Left cardiac atrium (tissue), 2 donors: ENCODE measurements around the gene ELOVL3. TPM values are rescaled to one million over a fixed set of nuclear protein-coding genes. Genes with fewer than 3 reads are reported as not detected.

Experiments
- total RNA-seq, 2 donors: library from RNA; stranded (reverse); fragmentation: NEBNext Ultra II Directional; extraction: Animal tissue kit (Norgen Biotek cat#: 25700); gene quantifications; one replicate each; pipeline ENCODE4 v1.2.1, GENCODE V29; 2021
- donor health status: DM: no; HTN: yes; CAD: no; lungs with severe emphysema.
- donor health status: DM: yes; HTN: yes; CAD: no.

ELOVL3 gene
- total RNA-seq, 2 donors from 2014 or later, result 1.3 TPM; not detected in 1

Other genes starting within 250 kb of the ELOVL3 start
- gene ARMH3, start 170.1 kb upstream of the ELOVL3 start, total RNA-seq, result 10 to 100 TPM; 28.8 to 33.7 TPM
- 10 to 100 TPM; 10.1 to 12.1 TPM for gene HPS6, start 160.9 kb upstream of the ELOVL3 start, total RNA-seq
- gene LDB1, start 105.9 kb upstream of the ELOVL3 start, total RNA-seq, result 10 to 100 TPM; 44.3 to 48.6 TPM
- 10 to 100 TPM; 11.2 to 29.5 TPM for gene PPRC1, start 93.3 kb upstream of the ELOVL3 start, total RNA-seq
- gene NOLC1, start 73.9 kb upstream of the ELOVL3 start, total RNA-seq, result 10 to 100 TPM; 26.3 to 37.6 TPM
- not detected for gene PITX3, start 15.2 kb downstream of the ELOVL3 start, total RNA-seq
- 10 to 100 TPM; 27.6 to 32.4 TPM for gene GBF1, start 19.2 kb downstream of the ELOVL3 start, total RNA-seq
- 10 to 100 TPM; 16.1 to 24.9 TPM for gene NFKB2, start 169.4 kb downstream of the ELOVL3 start, total RNA-seq
- gene PSD, start 192.5 kb downstream of the ELOVL3 start, total RNA-seq, result 1 to 10 TPM; 2.3 to 3.4 TPM
- gene FBXL15, start 194.5 kb downstream of the ELOVL3 start, total RNA-seq, result 10 to 100 TPM; 13.1 to 14.0 TPM
- gene CUEDC2, start 206.3 kb downstream of the ELOVL3 start, total RNA-seq, result 10 to 100 TPM; 61.8 to 66.3 TPM
- gene C10orf95, start 225.2 kb downstream of the ELOVL3 start, total RNA-seq, result not detected